GM23248 (cell line): ENCODE data around the gene ELANE.

Experiments used
- EZH2 ChIP-seq: fragments of 200-600 bp; sonication (generic); IDR thresholded peaks from 2 replicates; pipeline ENCODE4 v1.6.1; 2018; ENCODE audit warnings: antibody characterized with exemption, mild to moderate bottlenecking; ENCODE audit not compliant: insufficient read depth, poor library complexity, severe bottlenecking
- EZH2phosphoT487 ChIP-seq: fragments of 200-600 bp; sonication (generic); IDR thresholded peaks from 2 replicates; pipeline ENCODE4 v1.6.1; 2018; ENCODE audit warnings: antibody characterized with exemption, moderate library complexity, mild to moderate bottlenecking, low read depth; ENCODE audit not compliant: insufficient read depth

GRCh38 chr19:899336-900042, 47.4 kb downstream of the ELANE start:
- TF ChIP-seq EZH2, result no peak
- TF ChIP-seq EZH2phosphoT487, result no peak
